Hepatic stellate cell (primary cell): Measurements from ENCODE around the gene GPR39.

Experiments
- DNase-seq: peaks from one replicate; pipeline ENCODE4 v3.0.0; 2011; ENCODE audit warnings: low spot score

GPR39 gene

DNA sequence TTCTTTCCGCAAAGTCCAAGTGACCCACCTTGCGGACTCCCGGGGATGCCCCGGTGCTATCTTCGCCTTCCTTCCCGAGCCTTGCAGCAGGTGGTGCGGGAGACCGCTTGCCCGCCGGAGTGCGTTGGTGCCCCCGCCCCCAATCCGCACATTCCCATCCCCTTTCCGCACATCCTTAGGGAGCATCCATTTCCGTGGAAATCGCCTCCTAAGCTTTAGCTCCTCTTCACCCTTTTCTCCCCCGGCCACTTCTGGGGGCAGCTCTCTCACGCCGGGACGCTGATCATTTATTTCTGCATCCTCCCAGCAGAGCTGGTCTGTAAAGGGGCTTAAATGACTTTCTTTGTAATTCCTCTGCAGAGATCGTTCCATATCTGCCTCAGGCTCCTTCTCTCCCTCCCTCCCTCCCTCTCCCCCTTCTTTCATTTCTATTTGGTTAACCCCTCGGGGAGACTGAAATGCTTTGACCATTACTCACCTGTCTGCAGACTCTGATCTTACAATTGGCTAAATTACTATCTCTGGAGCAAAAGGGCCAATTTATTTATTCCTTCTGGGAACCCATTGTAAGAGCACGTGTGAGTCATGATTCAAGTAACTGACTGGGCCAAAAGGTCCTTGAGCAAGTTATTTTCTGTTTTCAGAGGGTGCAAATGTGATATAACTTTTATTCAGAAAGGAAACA lies 254.7 kb downstream of the GPR39 start:
- DNase-seq, result peak; percentile 34

DNA sequence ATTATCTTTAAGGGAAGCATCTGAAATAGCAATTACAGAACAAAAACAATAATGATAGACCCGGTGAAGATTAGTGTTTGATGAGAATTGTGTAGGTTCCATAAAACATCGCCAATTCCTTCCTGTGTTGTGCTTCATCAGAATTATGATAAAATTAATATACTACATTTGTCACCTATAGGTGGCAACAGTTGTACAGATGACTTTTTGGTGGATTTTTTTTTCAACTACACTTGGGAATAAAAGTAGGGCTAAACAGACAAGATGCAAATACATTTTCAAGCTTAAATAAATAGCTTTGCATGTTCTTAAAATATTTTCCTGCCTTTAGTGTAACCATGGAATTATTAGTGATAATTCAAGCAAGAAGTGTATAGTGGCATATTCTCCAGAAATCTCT lies 260.4 kb downstream of the GPR39 start:
- no peak for DNase-seq

DNA sequence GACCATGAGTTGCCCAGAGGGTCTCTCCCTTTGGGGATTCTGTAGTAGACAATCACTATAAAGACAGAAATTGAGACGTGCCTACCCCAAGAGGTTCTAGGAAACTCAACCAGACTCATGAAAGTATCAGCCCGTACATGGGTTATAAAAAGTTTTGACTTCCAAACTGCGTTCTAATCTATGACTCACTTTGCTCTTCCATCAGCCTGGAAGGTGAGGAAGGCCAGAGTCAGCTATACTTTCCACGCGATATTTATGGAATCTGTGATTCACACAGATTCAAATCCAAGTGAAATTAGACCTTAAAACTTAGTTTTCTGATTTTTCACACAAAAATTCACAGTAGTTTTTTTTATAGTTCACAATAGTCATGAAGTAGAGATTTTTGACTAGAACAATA lies 261.1 kb downstream of the GPR39 start:
- DNase-seq, result no peak

DNA sequence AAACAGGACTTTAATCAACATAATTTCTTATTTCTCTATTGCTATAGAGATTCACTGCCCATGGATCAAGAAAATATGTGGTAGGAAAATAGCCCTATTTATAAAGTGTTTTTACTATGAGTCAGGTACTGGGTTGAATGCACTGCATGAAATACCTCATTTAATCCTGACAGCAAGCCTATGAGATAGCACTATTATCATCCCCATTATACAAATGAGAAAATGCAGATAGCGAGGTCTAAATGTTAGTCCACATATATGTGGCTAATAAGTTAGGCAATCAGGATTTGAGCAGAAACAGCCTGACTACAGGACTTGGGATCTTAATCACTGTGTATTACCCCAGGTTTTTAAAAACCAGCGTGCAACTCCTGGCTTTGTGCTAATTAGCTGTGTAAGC lies 261.9 kb downstream of the GPR39 start:
- no peak for DNase-seq

DNA sequence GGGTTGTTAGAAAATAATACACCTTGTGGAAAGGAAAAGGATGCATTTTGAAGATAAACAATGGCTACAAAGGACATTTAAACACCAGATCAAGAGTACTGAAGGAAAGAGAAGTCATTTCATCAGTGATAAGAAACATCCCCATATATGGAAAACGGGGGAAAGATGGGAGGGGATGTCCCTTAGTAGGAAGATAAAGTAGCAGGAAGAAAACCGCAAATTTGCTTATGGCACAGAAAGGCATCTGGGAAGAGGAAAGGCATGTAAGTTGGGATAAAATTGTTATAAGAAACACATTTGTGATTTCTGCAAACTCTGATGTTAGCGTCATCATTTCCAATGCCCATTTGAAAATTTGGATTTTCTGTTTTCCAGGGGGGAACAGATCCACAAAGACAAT lies 263.9 kb downstream of the GPR39 start:
- DNase-seq, result no peak

DNA sequence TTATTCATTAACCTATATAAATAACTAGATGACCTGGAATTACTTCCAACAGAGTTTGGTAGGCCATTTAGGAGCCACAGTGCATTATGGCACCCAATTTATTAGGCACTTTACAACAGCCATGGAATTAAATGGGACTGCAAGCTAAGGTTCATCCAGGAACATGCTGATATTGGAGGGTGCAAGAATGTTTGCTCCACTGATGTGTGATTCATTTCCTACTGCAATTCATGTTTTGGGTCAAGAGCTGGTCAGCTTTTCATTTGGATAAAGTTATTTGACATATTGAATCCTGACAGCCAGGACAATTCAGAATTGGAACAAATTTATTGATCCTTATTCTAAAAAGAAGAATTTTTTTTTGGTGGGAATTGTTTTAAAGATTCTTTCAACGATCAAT lies 265.2 kb downstream of the GPR39 start:
- no peak for DNase-seq

DNA sequence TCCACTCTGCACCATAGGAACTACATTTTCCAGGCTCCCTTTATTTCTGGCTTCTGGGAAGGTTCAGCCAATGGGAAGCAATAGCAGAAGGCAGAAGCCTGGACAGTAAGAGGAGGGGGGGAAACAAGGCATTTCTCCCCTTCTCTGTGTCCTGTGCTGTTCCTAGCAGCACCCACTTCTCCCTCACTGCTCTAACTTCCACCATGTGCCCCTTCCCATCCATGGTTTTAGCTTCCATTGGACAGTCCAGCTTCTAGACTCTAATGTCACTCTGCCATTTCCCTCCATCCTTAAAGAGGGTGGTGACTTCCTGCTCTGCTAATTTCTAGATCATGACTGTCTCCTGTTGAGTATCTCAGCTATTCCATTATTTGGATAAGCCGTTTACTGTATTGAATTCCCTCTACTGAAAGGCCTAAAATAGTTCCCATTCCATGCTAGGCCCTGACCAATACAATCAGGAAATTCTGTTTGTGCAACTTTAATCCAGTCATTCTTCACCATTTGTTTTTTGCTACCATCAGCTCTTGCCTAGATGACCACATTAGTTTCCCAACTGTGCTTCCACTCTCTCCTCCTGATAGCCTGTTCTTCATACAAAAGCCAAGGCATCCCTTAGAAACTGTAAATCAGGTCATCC lies 274.2 kb downstream of the GPR39 start:
- DNase-seq, result peak; percentile 14

DNA sequence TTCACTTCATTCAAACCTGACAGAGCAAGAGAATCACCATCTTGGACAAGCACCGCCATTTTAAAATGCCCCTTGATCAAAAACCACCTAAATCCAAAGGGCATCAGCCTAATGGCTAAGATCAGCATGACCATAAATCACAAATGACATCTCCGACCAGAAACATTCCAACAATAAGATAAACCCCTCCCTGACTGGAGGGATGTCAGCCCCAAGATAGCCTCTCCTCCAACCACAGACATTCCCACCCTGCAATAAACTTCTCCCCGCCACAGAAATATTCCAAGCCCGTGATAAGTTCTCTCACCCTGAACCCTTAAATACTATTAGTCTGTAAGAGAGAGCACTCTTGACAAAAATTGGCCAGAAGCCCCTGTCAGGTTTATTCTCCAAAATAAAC lies 275.0 kb downstream of the GPR39 start:
- no peak for DNase-seq

DNA sequence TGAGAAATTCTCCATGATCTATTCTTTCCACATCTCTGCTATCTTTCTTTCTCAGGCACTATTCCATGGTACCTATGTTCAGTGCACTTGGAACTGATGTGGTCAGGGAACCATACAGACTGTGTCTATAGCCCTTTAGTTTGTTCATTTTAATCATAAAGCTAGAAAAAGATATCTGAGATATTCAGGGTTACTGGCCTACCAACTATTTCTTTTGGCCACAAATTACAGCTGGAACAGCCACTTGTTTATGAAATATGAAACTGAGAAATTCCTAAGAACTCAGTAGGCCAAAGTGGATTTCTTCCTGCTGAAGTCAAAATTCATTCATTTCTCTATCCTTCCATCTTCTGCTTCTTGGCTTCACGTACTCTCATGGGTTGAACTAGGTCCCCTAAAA lies 276.2 kb downstream of the GPR39 start:
- no peak for DNase-seq
